Transverse colon (tissue), 4 donors: ENCODE data around the gene PXYLP1. TPM values are rescaled to one million over a fixed set of nuclear protein-coding genes. Genes with fewer than 3 reads are reported as not detected.
"Not testable (repeated sequence)": the region's sequence is repeated elsewhere in the genome, so short reads cannot be mapped to it uniquely, and the experiment has no call there.

Source experiments
- DNase-seq: peaks from one replicate; pipeline ENCODE4 v3.0.0-alpha.2; 2019
- H3K27ac ChIP-seq, 4 donors: fragments of 200-600 bp; sonication (generic); 2 replicates each; pipeline ENCODE4 v1.5.1; 2016 to 2018; ENCODE audit warnings: inconsistent platforms in 4 of 4
- H3K27me3 ChIP-seq: fragments of 200-600 bp; sonication (generic); 2 replicates; pipeline ENCODE4 v1.5.1; 2017; ENCODE audit warnings: inconsistent platforms
- H3K36me3 ChIP-seq, 4 donors: fragments of 200-600 bp; sonication (generic); 2 replicates each; pipeline ENCODE4 v1.5.1; 2017 to 2019; ENCODE audit warnings: inconsistent platforms in 4 of 4
- H3K4me1 ChIP-seq, 4 donors: fragments of 200-600 bp; sonication (generic); 2 replicates each; pipeline ENCODE4 v1.5.1; 2017 to 2020; ENCODE audit warnings: inconsistent platforms in 4 of 4
- H3K4me3 ChIP-seq, 4 donors: fragments of 200-600 bp; sonication (generic); 1 replicate in 1 of 4; 2 replicates in 3 of 4; pipeline versions ENCODE4 v1.5.1 to v1.6.1; 2017 to 2019; ENCODE audit warnings: inconsistent platforms in 4 of 4
- H3K9me3 ChIP-seq, 2 donors: fragments of 200-600 bp; sonication (generic); 2 replicates each; pipeline ENCODE4 v1.5.1; 2017 to 2019; ENCODE audit warnings: inconsistent platforms in 2 of 2
- EP300 ChIP-seq: sonication (generic); formaldehyde crosslinking; IDR thresholded peaks from one replicate; pipeline ENCODE4 v1.6.1; 2017; ENCODE audit warnings: antibody characterized with exemption, low read depth
- POLR2A ChIP-seq: fragments of 450-650 bp; IDR thresholded peaks from one replicate; pipeline ENCODE4 v1.6.1; 2016; ENCODE audit warnings: antibody characterized with exemption, mild to moderate bottlenecking, moderate library complexity
- POLR2AphosphoS5 ChIP-seq, 3 donors: sonication (generic); formaldehyde crosslinking; IDR thresholded peaks; one replicate each; pipeline ENCODE4 v1.6.1; 2016; ENCODE audit warnings: antibody characterized with exemption in 3 of 3
- WGBS, 2 donors: methylation state at CpG; one replicate each; pipeline ENCODE4 v1.1.5; 2018; ENCODE audit warnings: low coverage in 1 of 2; 5-methylcytosine and 5-hydroxymethylcytosine counted together
- in situ Hi-C, 4 donors: fragments of 200-750 bp; cut with MboI; loops; one replicate each; pipeline versions ENCODE4 v1.15.0 to v1.15.1; 2017; ENCODE audit warnings: low sequenced_read_pairs in 3 of 4, low pct_ligation_motif_present in 1 of 4, low pct_unique_long_range_greater_than_20kb in 1 of 4
- intact Hi-C: fragments of 100-400 bp; cut with DNase I; formaldehyde crosslinking; loops from one replicate; pipeline ENCODE4 v1.15.1; 2023; ENCODE audit warnings: low total_unique reads
- total RNA-seq, 4 donors: library from RNA; depleted of rRNA; stranded (reverse); fragments of >200 nt; gene quantifications; one replicate each; pipeline ENCODE4 v1.1.0, GENCODE V29; 2016
- TF ChIP-seq, protein P1 (sequence below), 5 experiments: fragments of 200-600 bp in 3 of 5; fragments of 450-650 bp in 2 of 5; sonication (generic) in 3 of 5; IDR thresholded peaks; 1 replicate in 2 of 5; 2 replicates in 3 of 5; pipeline ENCODE4 v1.5.1; 2016 to 2017; ENCODE audit warnings: antibody characterized with exemption in 5 of 5, inconsistent platforms in 3 of 5, mild to moderate bottlenecking in 2 of 5, moderate library complexity in 1 of 5

Gene PXYLP1
- total RNA-seq, 4 donors from 2014 or later = 11.5 to 27.7 (median 12.2) TPM

DNA sequence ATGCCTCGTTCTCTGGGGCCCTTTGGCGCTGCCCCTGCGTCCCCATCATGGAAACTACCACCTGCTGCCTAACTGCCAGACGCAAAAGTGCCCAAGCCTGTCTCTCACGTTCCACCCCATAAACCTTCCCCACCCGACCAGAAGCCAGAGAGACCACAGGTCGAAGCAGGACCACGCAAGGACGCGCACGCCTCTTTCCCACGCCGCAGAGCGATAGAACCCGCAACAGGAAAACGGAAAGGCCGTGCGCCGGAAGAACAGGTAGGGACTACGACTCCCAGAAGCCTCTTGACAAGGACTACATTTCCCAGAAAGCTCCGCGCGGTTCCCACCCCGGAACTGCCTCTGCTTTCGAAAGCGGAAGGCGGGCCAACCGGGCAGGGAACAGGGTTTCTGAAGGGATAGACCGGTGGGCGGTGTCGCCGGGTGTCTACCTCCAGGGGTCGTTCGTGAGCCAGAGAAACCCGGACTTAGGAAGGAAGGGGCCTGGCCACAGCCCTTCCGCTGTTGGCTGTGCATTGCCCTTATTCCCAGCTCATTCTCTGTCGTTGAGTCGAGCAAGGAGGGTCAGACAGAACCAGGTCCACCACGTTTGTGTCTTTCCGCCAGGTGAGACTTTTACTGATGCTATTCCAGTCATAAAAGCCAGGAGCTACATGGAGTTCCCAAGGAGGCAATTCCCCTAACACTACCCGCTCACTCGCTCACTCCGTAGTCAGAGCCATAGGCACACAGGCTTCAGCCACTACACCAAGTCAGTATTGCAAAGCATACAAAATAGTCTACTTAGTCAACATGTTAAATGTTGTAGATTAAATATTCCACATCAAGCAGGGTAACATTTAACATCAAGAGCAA is 80.1 kb downstream of the PXYLP1 start:
- H3K27me3 ChIP-seq = no peaks in the 10 kb centered on the region
- H3K4me1 ChIP-seq = peaks cover 6 to 15% (median 10%) of the 10 kb centered on the region in 4 donors
- H3K4me3 ChIP-seq = peak overlapping the region; percentile 53 to 74 (median 58)
- H3K36me3 ChIP-seq = no peaks in the 10 kb centered on the region
- in situ Hi-C loops (loop anchor here in 2 of 4 donors (5.0 to 25.0 kb wide), 3 partner anchors 131 to 426 kb away; partner anchors contain the start of gene RNF7 (in 1 of the 2)), intact Hi-C loops (loop anchor here (5.0 kb wide), 1 partner anchor 51 kb away; no protein-coding TSS in a partner anchor)
- TF ChIP-seq, protein P1, sequence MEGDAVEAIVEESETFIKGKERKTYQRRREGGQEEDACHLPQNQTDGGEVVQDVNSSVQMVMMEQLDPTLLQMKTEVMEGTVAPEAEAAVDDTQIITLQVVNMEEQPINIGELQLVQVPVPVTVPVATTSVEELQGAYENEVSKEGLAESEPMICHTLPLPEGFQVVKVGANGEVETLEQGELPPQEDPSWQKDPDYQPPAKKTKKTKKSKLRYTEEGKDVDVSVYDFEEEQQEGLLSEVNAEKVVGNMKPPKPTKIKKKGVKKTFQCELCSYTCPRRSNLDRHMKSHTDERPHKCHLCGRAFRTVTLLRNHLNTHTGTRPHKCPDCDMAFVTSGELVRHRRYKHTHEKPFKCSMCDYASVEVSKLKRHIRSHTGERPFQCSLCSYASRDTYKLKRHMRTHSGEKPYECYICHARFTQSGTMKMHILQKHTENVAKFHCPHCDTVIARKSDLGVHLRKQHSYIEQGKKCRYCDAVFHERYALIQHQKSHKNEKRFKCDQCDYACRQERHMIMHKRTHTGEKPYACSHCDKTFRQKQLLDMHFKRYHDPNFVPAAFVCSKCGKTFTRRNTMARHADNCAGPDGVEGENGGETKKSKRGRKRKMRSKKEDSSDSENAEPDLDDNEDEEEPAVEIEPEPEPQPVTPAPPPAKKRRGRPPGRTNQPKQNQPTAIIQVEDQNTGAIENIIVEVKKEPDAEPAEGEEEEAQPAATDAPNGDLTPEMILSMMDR (IDR thresholded peaks at IDR 0.05) = peak; percentile 55 to 97 (median 77)
- TF ChIP-seq POLR2A (peak; percentile 69), POLR2AphosphoS5 (IDR thresholded peaks at IDR 0.05) (peak; percentile 69 to 77 (median 71)), EP300 (no peak)
- H3K9me3 ChIP-seq = no peaks in the 10 kb centered on the region
- peak overlapping the region; percentile 69 to 89 (median 80) for H3K27ac ChIP-seq
- WGBS, 2 donors = 5 to 67% methylated on average over 3 to 35 of the region's 43 CpGs
- DNase-seq = peak; percentile 100

DNA sequence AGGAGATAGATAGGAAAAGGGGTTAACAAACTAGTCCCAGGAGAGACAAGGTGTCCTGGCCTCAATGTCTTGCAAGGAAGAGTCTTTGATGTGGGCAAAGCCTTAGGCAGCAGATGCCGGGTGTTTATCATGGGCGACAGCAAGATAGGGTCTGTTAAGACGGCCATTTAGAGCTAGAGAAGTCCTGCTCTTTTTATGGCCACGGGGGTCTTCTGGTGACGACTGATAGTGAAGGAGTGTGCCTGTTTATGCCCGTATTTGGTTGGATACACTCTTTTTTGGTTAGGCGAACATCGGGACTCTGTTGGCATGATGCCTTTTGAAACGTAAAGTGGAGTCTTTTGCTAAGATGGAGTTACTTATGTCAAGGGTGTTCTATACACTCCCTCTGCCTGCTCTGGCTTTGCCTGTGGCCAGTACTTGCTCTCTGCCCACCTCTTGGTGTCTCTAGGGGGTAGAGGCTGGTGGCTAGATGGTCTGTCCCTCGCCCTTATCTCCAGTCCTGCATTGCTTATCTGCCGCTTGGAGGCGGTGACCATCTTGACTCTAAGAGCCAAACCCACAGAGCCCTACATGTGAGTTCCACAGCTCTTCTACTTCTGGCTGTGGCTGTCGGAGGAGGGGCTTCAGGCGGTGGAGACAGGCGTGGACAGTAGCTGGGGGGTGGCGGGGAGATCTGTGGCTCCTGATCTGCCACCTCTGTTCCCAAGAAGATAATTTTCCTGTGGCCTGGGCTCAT is 80.9 kb downstream of the PXYLP1 start:
- Histone ChIP-seq H3K27ac (peak overlapping the region; percentile 69 to 89 (median 80)), H3K9me3 (no peaks in the 10 kb centered on the region), H3K27me3 (no peaks in the 10 kb centered on the region), H3K4me3 (peak overlapping the region in 3 of 4 donors; percentile 53 to 74 (median 58)), H3K36me3 (no peaks in the 10 kb centered on the region), H3K4me1 (peaks cover 6 to 15% (median 10%) of the 10 kb centered on the region in 4 donors)
- in situ Hi-C loops = loop anchor here in 2 of 4 donors (5.0 to 25.0 kb wide), 3 partner anchors 130 to 425 kb away; partner anchors contain the start of gene RNF7 (in 1 of the 2)
- 77 to 83% methylated on average over 7 to 16 of the region's 16 CpGs for WGBS, 2 donors
- no peak for TF ChIP-seq POLR2AphosphoS5 (IDR thresholded peaks at IDR 0.05)
- TF ChIP-seq, protein P1 (IDR thresholded peaks at IDR 0.05) = no peak
- no peak for TF ChIP-seq POLR2A
- TF ChIP-seq EP300 = no peak
- no peak for DNase-seq
- intact Hi-C loops = loop anchor here (5.0 kb wide), 1 partner anchor 50 kb away; no protein-coding TSS in a partner anchor

DNA sequence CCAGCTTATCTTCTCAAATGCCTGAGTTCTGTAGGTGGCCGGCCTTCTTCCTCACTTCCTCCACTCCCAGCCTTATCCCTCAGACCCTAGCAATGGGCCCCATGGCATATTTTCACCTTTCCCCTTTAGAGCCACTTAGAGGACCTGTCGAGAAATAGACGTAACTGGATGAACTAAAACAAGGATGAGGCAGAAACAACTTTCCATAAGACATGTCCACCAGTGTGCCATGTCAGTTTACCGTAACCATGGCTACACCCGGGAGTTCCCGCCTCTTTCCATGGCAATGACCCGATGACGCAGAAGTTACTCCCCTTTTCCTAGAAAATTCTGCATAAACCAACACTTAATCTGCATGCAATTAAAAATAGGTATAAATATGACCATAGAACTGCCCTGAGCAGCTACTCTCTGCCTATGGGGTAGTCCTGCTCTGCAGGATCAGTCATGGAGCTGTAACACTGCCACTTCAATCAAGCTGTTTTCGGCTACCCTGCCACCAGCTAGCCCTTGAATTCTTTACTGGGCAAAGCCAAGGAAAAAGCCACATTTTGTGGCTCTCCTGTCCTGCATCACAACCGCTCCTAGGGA is 81.6 kb downstream of the PXYLP1 start:
- Histone ChIP-seq H3K36me3 (no peaks in the 10 kb centered on the region), H3K4me1 (peaks cover 6 to 15% (median 10%) of the 10 kb centered on the region in 4 donors), H3K4me3 (no peak overlapping the region), H3K27ac (no peak overlapping the region), H3K27me3 (no peaks in the 10 kb centered on the region), H3K9me3 (no peaks in the 10 kb centered on the region)
- intact Hi-C loops (loop anchor here (5.0 kb wide), 1 partner anchor 49 kb away; no protein-coding TSS in a partner anchor), in situ Hi-C loops (loop anchor here in 2 of 4 donors (5.0 to 25.0 kb wide), 3 partner anchors 129 to 424 kb away; partner anchors contain the start of gene RNF7 (in 1 of the 2))
- WGBS, 2 donors = 92 to 95% methylated on average over 4 to 10 of the region's 10 CpGs
- DNase-seq = no peak
- TF ChIP-seq POLR2A (no peak), EP300 (no peak), POLR2AphosphoS5 (IDR thresholded peaks at IDR 0.05) (no peak)
- TF ChIP-seq, protein P1 (IDR thresholded peaks at IDR 0.05) = no peak

DNA sequence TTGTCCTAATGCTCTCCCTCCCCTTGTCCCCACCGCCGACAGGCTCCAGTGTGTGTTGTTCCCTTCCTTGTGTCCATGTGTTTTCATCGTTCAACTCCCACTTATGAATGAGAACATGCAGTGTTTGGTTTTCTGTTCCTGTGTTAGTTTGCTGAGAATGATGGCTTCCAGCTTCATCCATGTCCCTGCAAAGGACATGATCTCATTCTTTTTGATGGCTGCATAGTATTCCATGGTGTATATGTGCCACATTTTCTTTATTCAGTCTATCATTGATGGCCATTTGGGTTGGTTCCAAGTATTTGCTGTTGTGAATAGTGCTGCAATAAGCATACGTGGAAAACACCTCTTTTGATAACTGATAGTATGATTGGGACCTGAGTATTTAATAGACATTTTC is 82.8 kb downstream of the PXYLP1 start:
- H3K27ac ChIP-seq, H3K36me3 ChIP-seq, DNase-seq, H3K9me3 ChIP-seq, H3K27me3 ChIP-seq, H3K4me3 ChIP-seq: not testable (repeated sequence)
- in situ Hi-C loops (loop anchor here in 2 of 4 donors (5.0 to 25.0 kb wide), 3 partner anchors 128 to 423 kb away; partner anchors contain the start of gene RNF7 (in 1 of the 2)), intact Hi-C loops (loop anchor here (5.0 kb wide), 1 partner anchor 48 kb away; no protein-coding TSS in a partner anchor)
- H3K4me1 ChIP-seq = peaks cover 6 to 15% (median 10%) of the 10 kb centered on the region in 4 donors
- WGBS, 2 donors = 94 to 97% methylated on average over 4 of the region's 4 CpGs
